H1 (cell line): ENCODE measurements around the gene TRIM65. TPM values are rescaled to one million over a fixed set of nuclear protein-coding genes. Genes with fewer than 3 reads are reported as not detected.

Source experiments
- ATF2 ChIP-seq: IDR thresholded peaks from 2 replicates; pipeline ENCODE4 v1.6.1; 2012; ENCODE audit warnings: low read length, inconsistent platforms
- polyA plus RNA-seq, 7 experiments: library from polyadenylated mRNA; depleted of rRNA in 3 of 7; stranded (reverse) in 5 of 7; unstranded in 2 of 7; fragments of >200 nt in 5 of 7; fragments of 200-250 nt in 2 of 7; gene quantifications; 1 replicate in 5 of 7; 2 replicates in 1 of 7; 4 replicates in 1 of 7; pipeline versions ENCODE4 v1.2.1 to v1.2.3, GENCODE V29; 2011 to 2013; ENCODE audit warnings: missing spikeins in 2 of 7, mixed read lengths in 2 of 7
- total RNA-seq: library from RNA; stranded (reverse); fragmentation: NEBNext Ultra II Directional; extraction: Animal tissue kit (Norgen Biotek cat#: 25700); gene quantifications from 2 replicates; pipeline ENCODE4 v1.2.1, GENCODE V29; 2021

TRIM65 gene
- total and polyA plus RNA-seq, 2 of the 8 experiments (the other 6 are each of a cell fraction or from before 2014, with no cell fraction given), result 21.2 to 48.6 TPM

DNA sequence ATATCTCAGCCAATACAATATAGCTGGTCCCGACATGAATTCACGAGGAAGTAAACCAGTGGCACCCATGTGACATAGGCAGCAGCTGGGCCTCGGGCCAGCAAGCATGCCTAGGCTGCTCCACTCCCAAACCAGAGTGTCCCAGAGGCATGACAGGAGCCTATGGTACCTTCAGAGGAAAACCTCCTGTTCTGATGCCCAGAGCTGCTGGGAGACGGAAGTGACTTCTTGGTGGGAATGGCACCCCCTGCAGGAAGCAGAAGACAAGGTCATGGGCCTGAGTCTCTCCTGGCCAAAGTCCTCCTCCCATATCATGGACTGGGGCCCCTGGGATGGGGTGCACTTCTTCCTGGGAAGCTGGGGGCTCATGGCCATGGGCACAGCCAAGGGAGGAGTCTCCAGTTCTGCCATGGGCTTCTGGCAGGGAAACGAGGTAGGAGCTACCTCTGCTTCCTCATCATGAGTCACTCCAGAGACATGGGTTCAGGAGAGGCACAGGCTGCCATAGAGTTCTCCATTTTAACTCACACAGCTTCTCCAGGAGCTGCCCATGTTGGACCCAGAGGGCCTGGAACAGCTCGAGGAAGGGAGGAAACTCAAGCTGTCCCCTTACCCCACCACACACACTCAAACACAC is 30.7 kb upstream of the TRIM65 start (continued):
- TF ChIP-seq ATF2, result no peak
